HepG2 (cell line): ENCODE measurements around the gene ANKIB1. TPM values are rescaled to one million over a fixed set of nuclear protein-coding genes. Genes with fewer than 3 reads are reported as not detected.

Experiments used
- DRAP1 ChIP-seq: IDR thresholded peaks from 2 replicates; pipeline ENCODE4 v1.6.1; 2016; ENCODE audit warnings: missing genetic modification reagents, missing compliant biosample characterization
- GATA4 ChIP-seq: sonication (generic); IDR thresholded peaks from 2 replicates; pipeline ENCODE4 v1.6.1; 2016; ENCODE audit warnings: antibody characterized with exemption, low read depth, borderline replicate concordance
- GMEB1 ChIP-seq: sonication (generic); formaldehyde crosslinking; IDR thresholded peaks from 2 replicates; pipeline ENCODE4 v1.5.1; 2020; ENCODE audit warnings: missing genetic modification reagents, mild to moderate bottlenecking, borderline replicate concordance
- KDM3A ChIP-seq: IDR thresholded peaks from 2 replicates; pipeline ENCODE4 v1.6.1; 2018; ENCODE audit warnings: low read depth, missing compliant biosample characterization
- SAP130 ChIP-seq: IDR thresholded peaks from 2 replicates; pipeline ENCODE4 v1.6.1; 2016; ENCODE audit warnings: low read depth
- ZBTB7A ChIP-seq: sonication (generic); formaldehyde crosslinking; IDR thresholded peaks from 2 replicates; pipeline ENCODE4 v1.8.0; 2022; ENCODE audit warnings: mild to moderate bottlenecking, missing genetic modification reagents
- ZNF549 ChIP-seq: sonication (generic); formaldehyde crosslinking; IDR thresholded peaks from 2 replicates; pipeline ENCODE4 v1.5.0; 2020; ENCODE audit warnings: missing genetic modification reagents
- polyA plus RNA-seq, 8 experiments: library from polyadenylated mRNA; depleted of rRNA in 3 of 8; stranded (reverse) in 7 of 8; unstranded in 1 of 8; fragments of >200 nt; fragmentation: Illumina TruSeq in 4 of 8; extraction: Trizol in 4 of 8; gene quantifications; 2 replicates each; pipeline versions ENCODE4 v1.2.1 to v1.2.3, GENCODE V29; 2011 to 2016; ENCODE audit warnings: low read depth in 4 of 8, missing spikeins in 1 of 8, mixed read lengths in 1 of 8; ENCODE audit not compliant: insufficient read depth in 1 of 8
- total RNA-seq, 5 experiments: library from RNA; depleted of rRNA; stranded (reverse); fragments of >200 nt; fragmentation: Illumina TruSeq; extraction: Trizol; gene quantifications; 2 replicates each; pipeline ENCODE4 v1.2.3, GENCODE V29; 2016; ENCODE audit warnings: low read depth in 1 of 5
- TF ChIP-seq, protein P1 (sequence below): sonication (generic); formaldehyde crosslinking; IDR thresholded peaks from 2 replicates; pipeline ENCODE4 v1.5.1; 2020; ENCODE audit warnings: mild to moderate bottlenecking, missing genetic modification reagents
- TF ChIP-seq, protein P2 (sequence below): sonication (generic); formaldehyde crosslinking; IDR thresholded peaks from 2 replicates; pipeline ENCODE4 v1.4.0; 2020; ENCODE audit warnings: mild to moderate bottlenecking, low read depth, missing genetic modification reagents

Gene ANKIB1
- total and polyA plus RNA-seq, 2 of the 13 experiments (the other 11 are each of a cell fraction or from before 2014, with no cell fraction given): 28.7 to 29.6 TPM

GRCh38 chr7:92447345-92448204 is 201.8 kb downstream of the ANKIB1 start, which contains the start of gene GATAD1 (continued):
- TF ChIP-seq, protein P1, sequence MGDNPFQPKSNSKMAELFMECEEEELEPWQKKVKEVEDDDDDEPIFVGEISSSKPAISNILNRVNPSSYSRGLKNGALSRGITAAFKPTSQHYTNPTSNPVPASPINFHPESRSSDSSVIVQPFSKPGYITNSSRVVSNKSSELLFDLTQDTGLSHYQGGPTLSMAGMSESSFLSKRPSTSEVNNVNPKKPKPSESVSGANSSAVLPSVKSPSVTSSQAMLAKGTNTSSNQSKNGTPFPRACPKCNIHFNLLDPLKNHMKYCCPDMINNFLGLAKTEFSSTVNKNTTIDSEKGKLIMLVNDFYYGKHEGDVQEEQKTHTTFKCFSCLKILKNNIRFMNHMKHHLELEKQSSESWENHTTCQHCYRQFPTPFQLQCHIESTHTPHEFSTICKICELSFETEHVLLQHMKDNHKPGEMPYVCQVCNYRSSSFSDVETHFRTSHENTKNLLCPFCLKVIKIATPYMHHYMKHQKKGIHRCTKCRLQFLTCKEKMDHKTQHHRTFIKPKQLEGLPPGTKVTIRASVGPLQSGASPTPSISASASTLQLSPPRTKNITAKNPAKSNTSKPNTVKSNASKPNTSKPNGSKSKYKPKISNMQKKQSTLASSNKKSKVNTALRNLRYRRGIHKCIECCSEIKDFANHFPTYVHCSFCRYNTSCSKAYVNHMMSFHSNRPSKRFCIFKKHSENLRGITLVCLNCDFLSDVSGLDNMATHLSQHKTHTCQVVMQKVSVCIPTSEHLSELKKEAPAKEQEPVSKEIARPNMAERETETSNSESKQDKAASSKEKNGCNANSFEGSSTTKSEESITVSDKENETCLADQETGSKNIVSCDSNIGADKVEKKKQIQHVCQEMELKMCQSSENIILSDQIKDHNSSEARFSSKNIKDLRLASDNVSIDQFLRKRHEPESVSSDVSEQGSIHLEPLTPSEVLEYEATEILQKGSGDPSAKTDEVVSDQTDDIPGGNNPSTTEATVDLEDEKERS (CRISPR knock-in tag): no peak
- TF ChIP-seq, protein P2, sequence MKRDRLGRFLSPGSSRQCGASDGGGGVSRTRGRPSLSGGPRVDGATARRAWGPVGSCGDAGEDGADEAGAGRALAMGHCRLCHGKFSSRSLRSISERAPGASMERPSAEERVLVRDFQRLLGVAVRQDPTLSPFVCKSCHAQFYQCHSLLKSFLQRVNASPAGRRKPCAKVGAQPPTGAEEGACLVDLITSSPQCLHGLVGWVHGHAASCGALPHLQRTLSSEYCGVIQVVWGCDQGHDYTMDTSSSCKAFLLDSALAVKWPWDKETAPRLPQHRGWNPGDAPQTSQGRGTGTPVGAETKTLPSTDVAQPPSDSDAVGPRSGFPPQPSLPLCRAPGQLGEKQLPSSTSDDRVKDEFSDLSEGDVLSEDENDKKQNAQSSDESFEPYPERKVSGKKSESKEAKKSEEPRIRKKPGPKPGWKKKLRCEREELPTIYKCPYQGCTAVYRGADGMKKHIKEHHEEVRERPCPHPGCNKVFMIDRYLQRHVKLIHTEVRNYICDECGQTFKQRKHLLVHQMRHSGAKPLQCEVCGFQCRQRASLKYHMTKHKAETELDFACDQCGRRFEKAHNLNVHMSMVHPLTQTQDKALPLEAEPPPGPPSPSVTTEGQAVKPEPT (CRISPR knock-in tag): peak; percentile 85
- TF ChIP-seq KDM3A (CRISPR knock-in tag) (peak; percentile 64; the same call in 1 of the 2 replicates), ZBTB7A (CRISPR knock-in tag) (no peak), DRAP1 (peak; percentile 59; the same call in 1 of the 2 replicates), SAP130 (CRISPR knock-in tag) (peak; percentile 82), GATA4 (peak; percentile 47; the same call in 1 of the 2 replicates), GMEB1 (peak; percentile 39; the same call in 1 of the 2 replicates), ZNF549 (CRISPR knock-in tag) (no peak)
